Right kidney (tissue), 1 donor: ENCODE results near the gene TPCN2.

Experiments
- DNase-seq: peaks from one replicate; pipeline ENCODE4 v3.0.0-alpha.2; 2016

The TPCN2 gene

DNA sequence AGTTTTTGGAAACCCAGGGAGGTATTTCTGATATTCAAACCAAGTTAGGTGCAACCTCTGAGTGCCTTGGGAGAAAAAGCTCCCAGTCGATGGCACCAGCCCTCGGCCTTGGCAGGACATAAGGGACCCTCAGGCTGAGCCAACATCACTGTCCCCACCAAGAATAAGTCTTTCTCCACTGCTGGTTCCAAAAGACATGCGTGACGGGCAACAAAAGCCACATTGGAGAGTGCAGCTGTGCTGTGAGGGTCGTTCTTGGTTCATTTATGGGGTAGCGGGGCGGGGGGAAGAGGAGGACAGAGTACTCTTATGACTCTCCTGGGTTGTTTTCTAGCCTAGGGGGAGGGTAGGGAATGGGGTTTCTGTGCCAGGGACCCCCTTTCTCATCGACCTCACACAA is 11.2 kb upstream of the TPCN2 start:
- no peak for DNase-seq

DNA sequence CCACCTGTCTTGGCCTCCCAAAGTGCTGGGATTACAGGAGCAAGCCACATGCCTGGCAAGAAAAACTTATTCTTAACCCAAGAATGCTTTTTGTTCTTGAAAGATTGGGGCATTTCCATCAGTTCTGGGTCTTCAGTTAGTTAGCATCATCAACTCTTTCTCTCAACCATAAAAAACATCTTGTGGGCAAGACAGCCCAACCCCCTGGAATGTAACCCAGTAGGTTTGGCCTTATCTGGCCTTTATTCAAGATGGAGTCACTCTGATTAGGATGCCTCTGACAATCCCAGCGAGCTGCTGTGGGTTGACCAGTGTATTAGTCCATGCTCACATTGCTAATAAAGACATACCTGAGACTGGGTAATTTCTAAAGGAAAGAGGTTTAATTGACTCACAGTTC is 9.2 kb upstream of the TPCN2 start:
- DNase-seq, result no peak

DNA sequence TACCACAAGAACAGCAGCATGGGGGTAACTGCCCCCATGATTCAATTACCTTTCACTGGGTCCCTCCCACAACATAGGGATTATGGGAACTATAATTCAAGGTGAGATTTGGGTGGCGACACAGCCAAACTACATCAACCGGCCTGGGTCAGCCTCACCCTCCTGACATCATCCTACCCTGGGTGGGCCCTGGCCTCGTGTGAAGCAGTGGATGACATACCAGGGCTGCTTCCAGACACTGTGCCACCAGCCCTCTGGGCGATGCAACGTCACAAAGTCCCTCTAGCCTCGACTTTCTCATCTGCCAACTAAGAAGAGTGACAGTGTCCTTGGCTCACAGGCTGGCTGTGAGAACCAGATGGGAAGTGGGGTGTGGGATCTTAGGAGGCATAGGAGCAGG is 8.7 kb upstream of the TPCN2 start:
- no peak for DNase-seq

DNA sequence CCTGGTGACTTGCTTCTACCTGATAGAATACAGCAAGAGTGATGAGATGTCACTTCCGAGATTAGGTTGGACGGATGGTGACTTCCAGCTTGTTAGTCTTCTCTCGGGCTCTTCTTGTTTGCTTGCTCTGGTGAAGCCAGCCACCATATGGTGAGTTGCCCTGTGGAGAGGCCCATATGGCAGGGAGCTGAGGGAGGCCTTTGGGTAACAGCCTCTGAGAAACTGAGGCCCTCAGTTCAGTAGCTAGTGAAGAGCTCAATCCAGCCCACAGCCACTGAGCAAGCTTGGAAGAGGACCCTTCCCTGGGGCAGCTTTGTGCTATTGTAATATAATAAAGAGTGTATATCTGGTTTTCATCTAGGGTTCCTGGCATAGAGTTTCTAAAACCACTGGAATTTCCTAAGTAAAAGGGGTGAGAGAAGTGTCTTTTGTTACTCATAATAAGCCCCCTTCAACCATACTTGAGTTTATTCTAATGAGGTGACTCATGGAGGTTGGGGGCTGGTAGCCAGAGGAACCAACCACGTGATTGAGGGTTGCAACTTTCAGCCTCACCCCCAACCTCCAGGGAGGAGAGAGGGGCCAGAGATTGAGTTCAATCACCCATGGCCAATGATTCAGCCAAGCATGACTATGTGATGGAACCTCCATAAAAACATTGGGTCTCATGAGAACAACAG is 8.0 kb upstream of the TPCN2 start:
- no peak for DNase-seq

DNA sequence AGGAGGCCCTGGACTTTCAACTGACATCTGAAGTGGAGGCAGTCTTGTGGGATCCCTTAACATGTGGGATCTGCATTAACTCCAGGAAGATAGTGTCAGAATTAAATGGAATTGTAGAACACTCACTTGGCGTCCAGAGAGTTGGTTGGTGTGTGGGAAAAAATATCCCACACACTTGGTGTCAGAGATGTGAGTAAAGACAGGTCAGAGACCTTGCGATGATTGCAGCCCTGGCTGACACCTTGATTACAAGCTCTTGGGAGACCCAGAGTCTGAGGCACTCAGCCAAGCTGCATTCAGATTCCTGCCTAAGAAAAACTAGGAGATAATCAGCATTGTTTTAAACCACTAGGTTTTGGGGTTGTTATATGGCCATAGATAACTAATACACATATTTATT is 7.2 kb upstream of the TPCN2 start:
- no peak for DNase-seq

DNA sequence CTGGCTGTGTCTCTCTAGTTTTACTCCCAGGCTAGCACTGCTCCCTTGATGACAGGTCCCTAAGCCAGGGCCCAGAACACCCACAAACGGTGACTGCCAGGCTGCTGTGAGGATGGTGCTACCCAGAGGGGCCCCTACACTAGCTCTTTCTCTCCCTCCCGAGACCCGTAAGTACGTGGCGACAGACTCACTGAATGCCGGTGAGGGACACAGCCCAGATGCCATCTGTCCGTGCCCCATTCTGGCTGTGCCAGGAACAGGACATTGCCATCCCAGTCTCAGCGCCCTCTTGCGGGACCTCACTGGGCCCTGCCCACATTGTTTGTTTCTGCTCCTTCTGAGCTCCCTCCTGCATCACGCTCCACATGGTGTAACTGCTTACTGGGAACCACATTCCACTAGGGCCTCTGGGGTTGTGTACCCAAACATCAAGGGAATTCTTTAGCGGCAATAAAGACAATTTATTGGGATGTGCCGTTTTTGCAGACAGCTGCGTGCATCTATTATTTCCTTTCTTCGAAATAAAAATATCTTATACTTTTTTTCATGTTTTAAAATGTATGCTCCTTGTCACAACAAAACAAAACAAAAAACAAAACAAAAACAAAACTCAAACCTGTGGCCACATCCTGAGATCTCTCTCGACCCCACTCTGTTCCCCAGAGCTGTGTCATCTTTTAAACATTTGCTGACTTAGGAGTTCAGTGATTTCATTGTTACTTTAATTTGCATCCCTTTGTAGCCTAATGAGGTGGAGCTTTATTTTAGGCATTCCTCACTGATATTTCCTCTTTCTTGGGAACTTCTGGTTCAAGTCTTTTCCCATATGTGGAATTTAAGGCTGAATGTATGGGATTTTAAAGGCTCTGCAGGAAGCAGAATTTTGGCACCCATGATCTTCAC is 4.4 kb upstream of the TPCN2 start:
- peak; percentile 74 for DNase-seq

DNA sequence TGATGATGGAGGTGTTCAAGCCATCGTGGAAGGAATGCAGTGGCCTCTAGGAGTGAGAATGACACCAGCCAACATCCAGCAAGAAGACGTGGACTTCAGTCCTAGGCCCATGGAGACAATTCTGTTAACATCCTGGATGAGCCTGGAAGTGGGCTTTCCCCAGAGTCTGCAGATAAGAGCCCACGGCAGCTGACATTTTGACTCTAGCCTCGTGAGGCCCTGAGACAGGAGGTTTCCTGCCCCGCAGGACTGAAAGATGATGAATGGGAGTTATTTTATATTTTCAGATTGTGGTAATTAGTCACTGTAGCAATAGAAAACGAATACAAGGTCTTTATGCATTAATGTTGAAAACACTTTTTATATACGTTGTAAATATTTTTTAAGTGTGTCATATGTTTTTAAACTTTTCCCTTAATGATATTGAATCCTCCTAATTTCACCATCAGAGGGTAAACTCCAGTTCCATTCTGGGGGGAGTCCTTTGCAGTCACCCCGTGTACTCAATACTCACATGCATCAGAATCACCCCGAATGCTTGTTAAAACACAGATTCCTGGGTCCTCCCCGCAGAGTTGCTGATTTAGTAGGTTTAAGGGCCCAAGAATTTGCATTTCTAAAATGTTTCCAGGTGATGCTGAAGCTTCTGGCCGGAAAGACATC is 570 bp upstream of the TPCN2 start:
- DNase-seq, result no peak

DNA sequence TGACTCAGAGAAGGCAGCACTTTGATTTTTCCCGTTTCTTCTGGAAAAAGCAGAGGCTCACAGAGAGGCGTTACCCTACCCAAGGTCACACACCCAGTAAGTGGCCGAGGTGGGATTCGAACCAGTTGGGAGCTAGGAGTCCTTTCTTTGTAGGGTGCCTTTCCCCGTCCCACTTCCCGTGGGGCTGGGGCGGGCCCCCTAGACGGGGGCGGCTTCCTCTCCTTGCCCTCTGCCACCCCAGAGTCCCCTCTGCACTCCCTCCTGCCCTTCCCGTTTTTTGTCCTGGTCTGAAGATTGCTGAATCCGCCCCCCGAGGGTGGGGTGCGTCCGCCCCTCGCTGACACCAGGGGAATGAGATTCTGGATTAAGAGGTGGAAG is 747 bp downstream of the TPCN2 start:
- DNase-seq, result no peak

DNA sequence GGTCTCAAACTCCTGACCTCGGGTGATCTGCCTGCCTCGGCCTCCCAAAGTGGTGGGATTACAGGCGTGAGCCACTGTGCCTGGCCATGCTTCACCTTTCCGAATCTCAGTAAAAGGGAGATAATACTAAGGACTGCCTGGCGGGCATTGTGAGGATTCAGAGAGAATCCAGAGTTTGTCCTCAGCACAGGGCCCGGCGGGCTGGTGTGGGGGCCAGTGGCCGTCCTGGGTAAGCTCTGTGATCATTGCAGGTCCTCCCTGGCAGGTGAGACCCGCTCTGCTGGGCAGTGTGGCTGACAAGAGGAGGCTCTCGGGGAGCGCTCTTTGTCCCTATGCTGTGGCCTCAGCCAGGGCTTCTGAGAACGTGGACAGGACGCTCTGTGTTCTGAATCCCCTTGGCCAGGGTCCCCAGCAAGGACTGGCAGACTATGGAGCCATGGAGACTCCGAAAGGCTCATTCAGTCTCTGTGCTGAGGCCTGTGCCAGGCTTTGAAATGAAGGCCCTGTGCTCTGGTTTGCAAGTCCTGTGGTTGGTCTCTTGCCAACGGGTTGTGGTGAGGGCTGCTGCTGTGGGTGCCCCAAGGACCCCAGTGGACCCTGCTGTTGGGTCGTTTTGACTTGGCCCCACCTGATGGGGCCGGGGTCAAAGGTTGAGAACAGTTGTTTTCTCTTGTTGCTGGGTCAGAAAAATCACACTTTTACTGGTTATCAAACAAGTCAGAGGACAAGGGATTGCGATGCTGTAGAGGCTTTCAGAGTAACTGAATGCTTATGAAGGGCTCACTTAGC is 2.1 kb downstream of the TPCN2 start:
- DNase-seq, result no peak

DNA sequence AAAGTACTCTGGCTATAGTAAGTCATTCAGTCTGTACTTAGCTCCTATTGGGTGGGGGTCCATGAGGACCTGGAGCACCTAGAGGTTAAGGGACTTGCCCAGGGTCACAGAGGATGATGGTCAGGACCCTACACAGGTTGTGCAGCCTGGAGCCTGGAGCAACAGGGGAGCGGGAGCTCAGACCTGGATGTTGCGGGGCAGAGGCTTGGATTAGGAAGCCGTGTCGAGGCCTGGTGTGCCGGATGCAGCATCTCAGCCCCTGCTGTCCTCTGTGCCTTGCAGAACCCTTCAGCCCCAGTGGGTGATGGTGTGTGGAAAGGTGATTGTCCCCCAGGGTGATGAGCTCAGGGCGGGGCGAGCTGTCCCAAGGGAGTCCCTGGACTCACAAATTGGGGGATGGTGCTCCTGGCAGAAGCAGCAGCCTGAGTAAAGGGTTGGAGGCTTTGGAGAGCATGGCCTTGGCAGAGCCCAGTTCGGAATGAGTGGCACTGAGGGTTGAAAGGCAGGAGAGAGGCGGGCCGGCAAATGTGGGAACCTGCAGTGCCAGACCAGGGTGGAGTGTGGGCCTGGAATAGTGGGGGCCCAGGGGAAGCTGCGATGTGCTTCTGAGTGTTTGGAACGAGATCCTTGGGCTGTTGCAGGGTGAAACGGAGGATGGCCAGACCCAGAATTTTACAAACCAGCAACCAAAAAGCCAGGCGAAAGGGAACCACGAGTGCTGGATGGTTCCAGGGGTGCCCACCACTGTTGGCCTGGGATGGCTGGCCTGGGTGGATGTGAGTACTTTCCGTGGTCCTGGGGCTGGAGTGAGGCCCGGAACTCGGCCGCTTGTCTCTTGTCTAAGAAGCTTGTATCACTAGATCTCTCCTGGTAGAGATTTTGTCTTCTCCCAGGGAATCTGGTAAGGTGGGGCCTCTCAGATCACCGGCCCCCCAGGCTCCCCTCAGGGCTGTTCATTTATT is 2.9 kb downstream of the TPCN2 start:
- DNase-seq, result no peak

DNA sequence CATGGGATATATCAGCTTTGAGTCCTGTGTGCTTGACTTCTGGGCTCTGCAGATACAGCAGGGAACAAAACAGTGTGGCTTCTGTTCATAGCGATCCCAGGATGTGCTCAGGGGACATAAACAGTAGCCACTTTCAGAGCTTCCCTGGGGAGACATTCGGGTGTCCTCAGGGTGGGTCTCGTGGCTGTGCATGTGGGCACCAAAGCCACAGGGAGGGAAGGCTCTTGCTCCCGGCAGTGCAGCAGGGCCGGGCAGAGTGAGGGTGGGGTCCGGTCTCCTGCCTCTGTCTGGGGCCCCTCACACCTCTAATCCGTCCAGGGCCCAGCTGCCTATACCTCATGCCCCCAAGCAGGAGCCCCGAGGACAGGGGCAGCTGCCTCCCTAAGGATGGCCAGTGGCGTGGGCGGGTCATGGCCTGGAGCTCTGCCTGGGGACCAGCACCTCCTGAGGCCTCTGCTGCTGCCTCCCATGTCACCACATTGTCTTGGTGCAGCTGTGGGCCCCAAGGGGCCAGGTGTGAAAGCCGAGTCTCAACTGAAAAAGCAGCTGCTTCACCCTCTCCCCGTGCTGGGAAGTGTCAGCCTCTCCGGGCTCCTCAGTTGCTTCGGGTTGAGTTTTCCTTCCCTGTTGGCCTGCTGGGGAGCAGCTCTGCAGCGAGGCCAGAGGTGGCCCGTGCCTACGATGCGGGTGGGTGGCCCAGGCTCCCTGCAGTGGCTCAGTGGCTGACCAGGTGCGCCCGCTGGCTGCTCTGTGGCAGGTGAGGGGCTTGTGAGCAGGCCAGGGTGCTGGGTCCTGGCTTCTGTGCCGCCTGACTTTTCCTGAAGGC is 3.8 kb downstream of the TPCN2 start:
- no peak for DNase-seq

DNA sequence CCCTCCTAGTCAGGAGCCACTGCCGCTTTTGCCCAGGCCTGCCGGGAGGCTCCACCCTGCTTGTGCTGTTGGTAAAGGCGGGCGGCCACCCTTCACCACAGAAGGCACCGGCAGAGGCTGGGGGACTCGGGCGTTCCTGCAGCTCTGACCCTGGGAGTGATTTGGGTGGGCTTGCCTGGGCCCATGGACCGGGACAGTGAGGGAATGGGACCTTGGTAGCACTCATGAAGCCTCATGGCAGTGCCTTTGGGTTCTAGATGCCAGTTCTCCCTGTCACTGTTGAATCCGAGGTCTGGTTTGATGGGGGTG is 4.4 kb downstream of the TPCN2 start:
- no peak for DNase-seq

DNA sequence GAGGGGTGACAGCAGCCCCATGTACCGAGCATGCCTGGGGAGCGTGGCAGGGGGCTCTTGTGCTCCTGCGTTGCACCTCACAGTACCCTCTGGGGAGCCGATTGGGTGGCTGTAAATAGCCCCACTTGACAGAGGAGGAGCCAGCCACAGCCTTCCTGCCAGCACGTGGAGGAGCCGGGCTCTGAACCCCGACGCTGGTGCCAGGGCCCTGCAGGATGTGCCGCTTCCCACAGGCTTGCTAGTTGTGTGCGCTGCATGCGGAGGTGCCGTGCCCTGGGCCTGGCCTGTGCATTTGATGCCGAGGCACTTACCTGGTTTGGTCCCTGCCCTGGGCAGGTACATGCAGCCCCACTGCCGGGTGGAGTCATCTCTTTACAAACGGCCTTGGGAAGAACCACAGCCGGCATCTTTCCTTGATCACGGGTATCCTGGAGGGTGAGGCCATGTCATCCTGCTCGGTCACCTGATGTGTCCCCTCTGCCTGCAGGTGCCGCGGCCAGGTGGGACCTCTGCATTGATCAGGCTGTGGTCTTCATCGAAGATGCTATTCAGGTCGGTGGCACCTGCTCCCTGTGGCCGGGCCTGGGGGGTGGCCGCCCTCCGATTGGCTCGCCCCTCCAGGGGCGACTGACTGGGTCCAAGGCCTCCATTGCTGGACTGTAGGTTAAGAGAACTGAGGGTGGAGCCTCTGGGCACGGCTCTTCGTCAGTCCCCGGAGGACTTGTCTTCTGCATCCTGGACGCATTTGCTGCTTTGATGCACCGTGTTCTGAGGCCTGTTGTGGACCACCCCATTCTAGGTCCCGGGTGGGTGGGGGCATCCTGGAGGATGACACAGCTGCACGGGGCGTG is 5.0 kb downstream of the TPCN2 start:
- no peak for DNase-seq

DNA sequence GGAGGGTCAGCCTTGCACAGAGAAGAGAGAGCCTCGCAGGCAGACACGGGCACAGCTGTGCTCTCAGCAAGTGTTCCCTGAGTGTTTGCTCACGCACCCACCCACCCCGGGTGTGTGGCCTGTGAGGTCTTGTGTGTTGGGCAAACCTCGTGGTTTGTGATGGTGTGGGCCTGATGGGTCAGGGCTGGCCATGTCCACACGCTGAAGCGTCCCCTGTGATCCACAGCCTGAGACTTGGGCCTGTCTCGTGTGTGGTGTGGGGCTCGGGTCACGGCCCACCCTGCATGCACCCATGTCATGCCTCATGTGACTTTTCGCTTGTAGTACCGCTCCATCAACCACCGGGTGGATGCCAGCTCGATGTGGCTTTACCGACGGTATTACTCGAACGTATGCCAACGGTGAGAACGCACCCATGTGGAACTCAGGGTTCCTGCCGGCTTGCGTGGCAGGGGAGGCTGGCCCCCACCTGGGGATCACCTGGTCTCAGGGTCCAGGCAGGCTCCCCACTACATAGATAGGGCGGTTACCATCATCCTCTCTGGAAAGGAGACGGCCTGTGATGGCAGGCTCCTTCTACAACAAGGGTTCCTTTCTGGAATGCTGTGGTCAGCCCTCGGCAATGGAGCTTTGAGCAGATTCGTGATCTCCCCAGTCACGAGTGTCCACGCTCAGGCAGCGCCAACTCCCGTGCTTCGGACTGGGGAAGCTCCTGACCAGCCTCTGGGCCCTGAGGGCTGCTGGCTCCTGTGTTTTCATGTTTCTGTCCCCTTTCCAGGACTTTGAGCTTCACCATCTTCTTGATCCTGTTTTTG is 5.9 kb downstream of the TPCN2 start:
- no peak for DNase-seq

DNA sequence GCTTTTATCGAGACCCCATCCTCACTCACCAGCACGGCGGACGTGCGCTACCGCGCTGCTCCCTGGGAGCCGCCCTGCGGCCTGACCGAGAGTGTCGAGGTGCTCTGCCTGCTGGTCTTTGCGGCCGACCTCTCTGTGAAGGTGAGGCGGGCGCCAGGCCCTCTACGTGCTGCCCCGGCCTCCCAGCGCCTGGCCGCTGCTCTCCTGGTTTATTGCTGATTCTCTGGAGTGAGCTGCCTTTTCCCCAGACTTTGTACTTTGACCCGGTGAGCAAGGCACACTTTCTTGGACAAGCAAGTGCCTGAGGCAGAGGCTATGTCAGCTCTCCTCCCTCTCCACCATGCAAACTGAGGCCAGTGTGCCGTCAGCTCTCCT is 6.5 kb downstream of the TPCN2 start:
- DNase-seq, result no peak

DNA sequence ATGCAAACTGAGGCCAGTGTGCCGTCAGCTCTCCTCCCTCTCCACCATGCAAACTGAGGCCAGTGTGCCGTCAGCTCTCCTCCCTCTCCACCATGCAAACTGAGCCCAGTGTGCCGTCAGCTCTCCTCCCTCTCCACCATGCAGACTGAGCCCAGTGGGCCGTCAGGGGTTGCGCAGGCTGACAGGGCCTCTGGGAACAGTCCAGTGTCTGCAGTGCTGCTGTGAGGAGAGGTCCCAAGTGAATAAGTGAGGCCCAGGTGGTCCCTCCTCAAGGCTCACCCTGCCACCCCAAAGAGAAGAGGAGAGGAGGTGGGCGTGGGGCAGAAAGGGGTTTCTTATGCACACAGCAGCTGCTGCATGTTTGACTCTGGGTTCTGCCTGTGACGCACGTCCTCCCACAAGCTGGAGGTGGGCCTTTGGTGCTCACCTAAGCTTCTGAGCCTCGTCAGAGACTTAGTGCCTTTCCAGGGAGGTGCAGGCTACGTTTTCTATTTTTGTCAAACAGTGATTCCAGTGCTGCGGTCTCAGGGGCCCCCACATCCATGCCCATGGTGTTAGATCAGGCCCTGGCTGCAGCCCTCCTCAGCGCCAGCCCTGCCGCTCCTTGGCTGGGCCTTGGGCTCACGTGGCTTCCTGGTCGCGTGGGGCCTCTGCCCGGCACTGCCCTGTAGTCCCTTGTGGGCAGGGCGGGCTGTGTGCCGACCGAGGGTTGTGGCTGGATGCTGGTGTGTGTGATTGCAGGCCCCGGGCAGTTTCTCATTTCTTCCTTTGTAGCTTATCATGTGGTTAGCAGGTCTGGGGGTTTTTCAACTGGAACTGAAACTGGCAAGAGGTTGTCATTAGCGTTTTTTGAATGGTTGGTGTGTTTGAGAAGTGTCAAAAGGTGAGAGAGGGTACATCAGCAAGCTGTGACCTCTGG is 7.1 kb downstream of the TPCN2 start:
- no peak for DNase-seq

DNA sequence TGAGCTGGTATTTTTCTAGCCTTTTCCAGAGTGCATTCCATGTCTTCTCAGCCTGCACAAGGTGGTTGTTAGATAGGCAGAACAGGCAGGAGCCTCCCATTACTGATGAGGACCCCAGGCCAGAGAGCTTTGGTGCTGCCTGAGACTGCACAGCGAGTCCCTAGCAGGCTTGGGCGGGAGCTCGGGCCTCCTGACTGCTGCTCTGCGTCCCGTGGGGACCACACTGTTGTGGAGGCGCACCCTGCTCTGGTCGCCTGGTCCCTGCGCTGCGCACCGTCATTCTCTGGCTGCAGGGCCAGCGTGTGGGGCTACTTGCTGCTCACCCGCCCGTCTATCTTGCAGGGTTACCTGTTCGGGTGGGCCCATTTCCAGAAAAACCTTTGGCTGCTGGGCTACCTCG is 8.5 kb downstream of the TPCN2 start:
- DNase-seq, result no peak

DNA sequence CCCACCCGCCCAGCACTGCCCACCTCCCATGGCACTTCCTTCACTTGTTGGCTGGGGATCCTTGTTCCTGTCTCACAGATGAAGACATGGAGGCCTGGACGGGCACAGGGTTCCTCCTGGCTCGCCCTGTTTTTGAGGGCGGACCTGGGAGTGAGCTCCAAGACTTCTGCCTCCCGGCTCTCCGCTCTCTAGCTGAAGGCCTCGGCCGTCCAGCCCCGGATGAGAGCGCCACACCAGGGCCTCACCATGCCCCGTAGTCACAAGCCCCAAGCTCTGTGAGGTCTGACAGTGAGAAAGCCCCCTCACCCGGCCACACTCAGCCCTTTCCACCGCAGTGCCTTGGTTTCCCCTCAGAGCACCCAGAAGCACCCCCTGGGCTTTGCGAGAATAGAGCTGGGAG is 9.1 kb downstream of the TPCN2 start:
- DNase-seq, result no peak
